ENCODE measurements around the gene ISCU. TPM values are rescaled to one million over a fixed set of nuclear protein-coding genes. Genes with fewer than 3 reads are reported as not detected.

Gene ISCU
- total RNA-seq: 10 to 100 TPM; 63.1 to 66.0 TPM
- 92.4 TPM for polyA plus RNA-seq (2013, experiment 1 of 2)
- 96.3 TPM for polyA plus RNA-seq (2013, experiment 2 of 2)
- long read RNA-seq, experiment 1, transcript ISCU-201 (5 exons, 994 nt): major isoform, 34 of 41 reads
- long read RNA-seq, experiment 1, partial matches to known transcripts: 5 of 41 reads
- long read RNA-seq, experiment 1, other reads (novel, unspliced or antisense): 1 of 41 reads
- long read RNA-seq, experiment 2, transcript ISCU-201 (5 exons, 994 nt): major isoform, 65 of 108 reads
- long read RNA-seq, experiment 2, transcript ISCU-202 (6 exons, 1,069 nt): minor isoform, 11 of 108 reads
- long read RNA-seq, experiment 2, partial matches to known transcripts: 25 of 108 reads
- long read RNA-seq, experiment 2, other reads (novel, unspliced or antisense): 6 of 108 reads
- long read RNA-seq, experiment 3, transcript ISCU-202 (6 exons, 1,069 nt): minor isoform, 5 of 105 reads
- long read RNA-seq, experiment 3, transcript ISCU-201 (5 exons, 994 nt): major isoform, 54 of 105 reads
- long read RNA-seq, experiment 3, partial matches to known transcripts: 43 of 105 reads
- long read RNA-seq, experiment 3, other reads (novel, unspliced or antisense): 2 of 105 reads
- long read RNA-seq, experiment 4, transcript ISCU-202 (6 exons, 1,069 nt): minor isoform, 10 of 66 reads
- long read RNA-seq, experiment 4, transcript ISCU-201 (5 exons, 994 nt): major isoform, 49 of 66 reads
- long read RNA-seq, experiment 4, partial matches to known transcripts: 6 of 66 reads
- long read RNA-seq, experiment 4, other reads (novel, unspliced or antisense): 1 of 66 reads

GRCh38 chr12:108562348-108563135 is at the start of gene ISCU:
Gene ISCU, plus strand, starts transcription at chr12:108562596. Its CDS starts 27 bp downstream, at chr12:108562623.
- Mint-ChIP-seq H3K9me3 (no peaks in the 10 kb centered on the region), H3K36me3 (ENCODE audit: low read depth) (peaks cover 37% of the 10 kb centered on the region), H3K27me3 (ENCODE audit: insufficient read depth) (no peaks in the 10 kb centered on the region), H3K4me1 (peaks cover 15% of the 10 kb centered on the region), H3K4me3 (peak within 1 kb of the TSS; percentile 94), H3K27ac (peak within 1 kb of the TSS; percentile 100)
- Histone ChIP-seq H3K4me1 (ENCODE audit: control insufficient read depth, insufficient read depth, low read length) (no peaks in the 10 kb centered on the region), H3K4me3 (ENCODE audit: low read length) (peak within 1 kb of the TSS; percentile 96), H3K27ac (ENCODE audit: low read depth, low read length) (peak within 1 kb of the TSS; percentile 98), H3K27me3 (ENCODE audit: control insufficient read depth, insufficient read depth, low read length, poor library complexity, severe bottlenecking) (no peaks in the 10 kb centered on the region), H3K9me3 (ENCODE audit: control insufficient read depth, low read length) (no peaks in the 10 kb centered on the region), H3K9ac (ENCODE audit: extremely low read depth, low read length, poor library complexity, severe bottlenecking) (peak within 1 kb of the TSS; percentile 98), H3K36me3 (ENCODE audit: control insufficient read depth, insufficient read depth, low read length) (peaks cover 46% of the 10 kb centered on the region)
- peak; percentile 100 for DNase-seq
- WGBS, 2 experiments (ENCODE audit: insufficient coverage in 1 of 2, insufficient read length in 1 of 2): 0 to 1% methylated on average over 15 to 72 of the region's 72 CpGs
- no peak for TF ChIP-seq CTCF (conservative IDR thresholded peaks at IDR 0.05)

- Histone ChIP-seq H3K4me1 (ENCODE audit: control insufficient read depth, insufficient read depth, low read length) (peaks cover 4% of the 10 kb centered on the region), H3K27me3 (ENCODE audit: control insufficient read depth, insufficient read depth, low read length, poor library complexity, severe bottlenecking) (no peaks in the 10 kb centered on the region), H3K27ac (ENCODE audit: low read depth, low read length) (no peak overlapping the region), H3K9me3 (ENCODE audit: control insufficient read depth, low read length) (no peaks in the 10 kb centered on the region), H3K9ac (ENCODE audit: extremely low read depth, low read length, poor library complexity, severe bottlenecking) (peak overlapping the region; percentile 41), H3K4me3 (ENCODE audit: low read length) (peak overlapping the region; percentile 81), H3K36me3 (ENCODE audit: control insufficient read depth, insufficient read depth, low read length) (peaks cover 23% of the 10 kb centered on the region)
- peaks cover 17% of the 10 kb centered on the region for H3K36me3 Mint-ChIP-seq (ENCODE audit: low read depth)
- H3K4me1 Mint-ChIP-seq: peaks cover 11% of the 10 kb centered on the region
- H3K27me3 Mint-ChIP-seq (ENCODE audit: insufficient read depth): no peaks in the 10 kb centered on the region
- DNase-seq: no peak
- no peak overlapping the region for H3K27ac Mint-ChIP-seq
- peak overlapping the region; percentile 88 for H3K4me3 Mint-ChIP-seq
- no peak for TF ChIP-seq CTCF (conservative IDR thresholded peaks at IDR 0.05)
- no peaks in the 10 kb centered on the region for H3K9me3 Mint-ChIP-seq
- 43 to 71% methylated on average over 8 to 19 of the region's 19 CpGs for WGBS, 2 experiments (ENCODE audit: insufficient coverage in 1 of 2, insufficient read length in 1 of 2)
Measured at GRCh38 chr12:108514468-108514972, 47.9 kb upstream of the ISCU start.

Data from endodermal cell (in vitro differentiated cells).